DMS 273 treated with DMSO at 0.1 percent for 48 hours (cell line): ENCODE data around the gene SYNGR3.
"Not testable (repeated sequence)": the region's sequence is repeated elsewhere in the genome, so short reads cannot be mapped to it uniquely, and the experiment has no call there.

Experiments
- DNase-seq: peaks from one replicate; lab custom pipeline; 2025; lab: John Stamatoyannopoulos, UW

The SYNGR3 gene

DNA sequence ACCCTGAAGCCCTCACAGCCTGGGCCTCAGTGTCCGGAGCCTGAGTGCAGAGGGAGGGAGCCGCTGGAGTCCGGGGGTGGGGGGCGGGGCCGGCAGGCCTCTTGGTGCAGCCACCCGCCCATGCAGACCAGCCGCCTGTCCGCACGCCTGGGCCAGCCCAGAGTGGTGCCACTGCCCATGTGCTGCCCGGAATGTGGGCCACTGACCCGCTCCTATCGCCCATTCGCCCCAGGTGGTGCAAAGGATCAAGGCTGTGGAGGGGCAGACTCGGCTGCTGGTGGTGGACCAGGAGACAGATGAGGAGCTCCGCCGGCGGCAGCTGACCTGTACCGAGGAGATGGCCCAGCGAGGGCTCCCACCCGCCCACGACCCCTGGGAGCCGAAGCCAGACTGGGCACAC is 39.6 kb downstream of the SYNGR3 start:
- DNase-seq: no peak

GRCh38 chr16:2030036-2030435 is 40.3 kb downstream of the SYNGR3 start:
- no peak for DNase-seq

DNA sequence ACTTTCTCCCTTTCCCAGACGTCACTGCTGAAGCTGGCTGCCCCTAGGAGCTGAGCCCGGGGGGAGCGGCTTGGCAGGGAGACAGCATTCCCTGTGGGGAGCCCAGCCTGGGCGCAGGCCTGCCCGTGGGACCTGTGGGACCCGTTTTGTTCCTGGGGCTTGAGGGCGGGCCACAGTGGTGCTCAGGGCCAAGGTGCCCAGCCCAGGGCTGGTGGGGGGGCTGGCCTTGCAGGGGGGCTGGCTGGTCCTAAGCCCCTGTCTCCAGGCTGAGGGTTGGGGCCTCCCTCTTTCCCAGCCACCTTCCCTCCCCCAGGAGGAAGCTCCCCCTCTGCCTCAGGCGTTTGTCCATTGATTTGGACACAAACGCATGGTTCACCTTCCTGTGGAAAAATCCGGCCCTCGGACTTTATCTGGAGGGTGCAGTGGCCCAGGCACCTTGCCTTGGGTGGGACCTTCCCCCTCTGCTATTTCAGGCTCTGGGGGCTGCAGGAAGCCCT is 41.4 kb downstream of the SYNGR3 start:
- no peak for DNase-seq

DNA sequence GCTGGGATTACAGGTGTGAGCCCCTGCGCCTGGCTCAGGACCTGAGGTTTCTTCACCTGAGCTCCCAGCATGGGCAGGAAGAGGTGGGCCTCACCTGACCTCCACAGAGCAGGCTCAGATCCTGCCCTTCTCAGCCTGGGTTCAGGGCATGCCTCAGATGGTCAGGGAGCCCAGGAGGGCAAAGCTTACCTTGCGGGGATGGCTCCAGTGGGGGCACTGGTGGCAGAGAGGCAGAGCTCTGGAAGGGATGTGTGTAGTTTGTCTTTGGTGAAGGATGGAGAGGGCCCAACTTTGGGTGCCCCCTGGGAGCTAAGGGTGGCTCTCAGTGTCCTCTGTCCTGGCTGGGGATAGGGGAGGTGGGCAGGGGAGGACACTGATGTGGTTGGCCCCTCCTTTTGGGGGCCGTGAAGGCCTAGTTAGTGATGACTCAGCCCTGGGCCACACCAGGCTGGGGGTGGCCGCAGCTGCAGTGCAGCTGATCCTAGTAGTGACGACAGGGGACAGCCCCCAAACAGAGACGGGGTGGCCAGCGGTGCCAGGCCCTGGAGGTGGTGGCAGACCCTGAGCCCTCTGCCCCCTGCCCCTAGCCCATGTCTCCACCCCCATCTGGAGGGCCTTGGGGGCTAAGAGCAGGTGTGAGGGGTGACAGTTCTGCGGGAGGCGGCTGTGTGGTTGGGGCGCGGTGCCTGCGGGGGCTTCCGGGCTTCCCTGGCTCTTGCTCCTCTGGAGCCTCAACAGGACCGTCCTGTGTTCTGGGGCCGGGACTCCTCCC is 42.7 kb downstream of the SYNGR3 start:
- no peak for DNase-seq

- no peak for DNase-seq
Measured at GRCh38 chr16:2033057-2033908, 43.5 kb downstream of the SYNGR3 start.

DNA sequence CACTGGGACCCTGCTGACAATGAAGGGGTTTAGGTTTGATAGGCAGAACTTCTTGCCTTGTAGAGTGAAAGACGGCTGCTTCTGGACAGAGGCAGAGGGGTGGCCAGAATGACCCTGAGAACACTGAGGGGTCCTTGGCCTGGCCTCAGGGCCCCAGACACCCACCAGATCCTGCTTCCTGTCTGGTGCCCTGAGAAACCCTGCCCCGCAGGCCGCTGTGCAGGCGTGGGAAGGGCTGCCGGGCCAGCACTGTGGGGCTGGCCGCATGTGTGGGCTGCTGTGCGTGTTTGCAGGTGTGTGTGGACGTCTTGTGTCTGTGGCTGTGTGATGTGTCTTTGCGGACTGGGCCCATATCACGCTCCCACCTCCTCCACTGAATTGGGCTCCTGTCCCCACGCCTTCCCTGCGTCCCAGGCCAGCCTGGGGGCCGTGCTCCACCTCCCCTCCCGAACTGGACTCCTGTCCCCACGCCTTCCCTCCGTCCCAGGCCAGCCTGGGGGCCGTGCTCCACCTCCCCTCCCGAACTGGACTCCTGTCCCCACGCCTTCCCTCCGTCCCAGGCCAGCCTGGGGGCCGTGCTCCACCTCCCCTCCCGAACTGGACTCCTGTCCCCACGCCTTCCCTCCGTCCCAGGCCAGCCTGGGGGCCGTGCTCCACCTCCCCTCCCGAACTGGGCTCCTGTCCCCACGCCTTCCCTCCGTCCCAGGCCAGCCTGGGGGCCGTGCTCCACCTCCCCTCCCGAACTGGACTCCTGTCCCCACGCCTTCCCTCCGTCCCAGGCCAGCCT is 44.3 kb downstream of the SYNGR3 start:
- not testable (repeated sequence) for DNase-seq

- no peak for DNase-seq
Measured at GRCh38 chr16:2034696-2035430, 45.1 kb downstream of the SYNGR3 start.

GRCh38 chr16:2035431-2036199 is 45.8 kb downstream of the SYNGR3 start:
- no peak for DNase-seq

DNA sequence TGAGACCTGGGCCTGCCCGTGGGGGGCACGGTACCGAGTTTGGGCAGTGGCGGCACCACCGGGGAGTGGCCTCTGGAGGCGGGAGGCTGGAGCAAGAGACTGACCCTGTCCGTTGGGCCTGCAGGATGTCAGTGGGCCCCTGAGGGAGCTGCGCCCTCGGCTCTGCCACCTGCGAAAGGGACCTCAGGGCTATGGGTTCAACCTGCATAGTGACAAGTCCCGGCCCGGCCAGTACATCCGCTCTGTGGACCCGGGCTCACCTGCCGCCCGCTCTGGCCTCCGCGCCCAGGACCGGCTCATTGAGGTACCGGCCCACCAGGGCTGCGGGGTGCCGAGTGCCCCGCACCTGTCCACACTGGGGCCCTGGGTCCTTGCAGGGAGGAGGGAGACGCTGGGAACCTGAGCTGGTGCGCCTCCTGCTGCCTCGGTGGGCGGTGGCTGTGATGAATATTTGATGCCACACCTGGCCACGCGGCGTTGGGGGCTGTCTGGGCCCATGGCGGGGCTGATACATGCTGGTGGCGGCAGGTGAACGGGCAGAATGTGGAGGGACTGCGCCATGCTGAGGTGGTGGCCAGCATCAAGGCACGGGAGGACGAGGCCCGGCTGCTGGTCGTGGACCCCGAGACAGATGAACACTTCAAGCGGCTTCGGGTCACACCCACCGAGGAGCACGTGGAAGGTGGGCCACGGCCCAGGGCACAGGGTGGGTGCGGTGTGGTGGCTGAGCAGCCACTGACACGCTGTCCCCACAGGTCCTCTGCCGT is 46.6 kb downstream of the SYNGR3 start:
- DNase-seq: no peak

DNA sequence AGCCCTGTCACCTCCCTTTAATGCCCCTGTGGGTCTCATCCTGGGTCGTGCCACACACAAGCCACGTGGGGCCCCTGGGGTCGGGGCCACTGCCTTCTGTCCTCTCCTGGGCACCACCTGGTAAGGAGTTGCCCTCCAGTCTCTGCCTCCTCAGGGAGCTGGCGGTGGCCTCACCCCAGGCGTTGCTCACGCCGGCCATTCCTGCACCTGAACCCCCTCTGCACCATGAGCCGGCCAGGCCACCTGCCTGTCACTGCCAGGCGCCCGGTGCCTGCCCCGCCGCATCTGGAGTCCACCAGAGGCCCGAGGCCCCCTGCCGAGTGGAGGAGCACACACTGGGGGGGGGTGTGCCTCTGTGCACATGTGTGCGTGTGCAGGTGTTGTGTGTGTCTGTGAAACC is 47.3 kb downstream of the SYNGR3 start:
- no peak for DNase-seq

- DNase-seq: no peak
Measured at GRCh38 chr16:2037647-2038381, 48.0 kb downstream of the SYNGR3 start.

DNA sequence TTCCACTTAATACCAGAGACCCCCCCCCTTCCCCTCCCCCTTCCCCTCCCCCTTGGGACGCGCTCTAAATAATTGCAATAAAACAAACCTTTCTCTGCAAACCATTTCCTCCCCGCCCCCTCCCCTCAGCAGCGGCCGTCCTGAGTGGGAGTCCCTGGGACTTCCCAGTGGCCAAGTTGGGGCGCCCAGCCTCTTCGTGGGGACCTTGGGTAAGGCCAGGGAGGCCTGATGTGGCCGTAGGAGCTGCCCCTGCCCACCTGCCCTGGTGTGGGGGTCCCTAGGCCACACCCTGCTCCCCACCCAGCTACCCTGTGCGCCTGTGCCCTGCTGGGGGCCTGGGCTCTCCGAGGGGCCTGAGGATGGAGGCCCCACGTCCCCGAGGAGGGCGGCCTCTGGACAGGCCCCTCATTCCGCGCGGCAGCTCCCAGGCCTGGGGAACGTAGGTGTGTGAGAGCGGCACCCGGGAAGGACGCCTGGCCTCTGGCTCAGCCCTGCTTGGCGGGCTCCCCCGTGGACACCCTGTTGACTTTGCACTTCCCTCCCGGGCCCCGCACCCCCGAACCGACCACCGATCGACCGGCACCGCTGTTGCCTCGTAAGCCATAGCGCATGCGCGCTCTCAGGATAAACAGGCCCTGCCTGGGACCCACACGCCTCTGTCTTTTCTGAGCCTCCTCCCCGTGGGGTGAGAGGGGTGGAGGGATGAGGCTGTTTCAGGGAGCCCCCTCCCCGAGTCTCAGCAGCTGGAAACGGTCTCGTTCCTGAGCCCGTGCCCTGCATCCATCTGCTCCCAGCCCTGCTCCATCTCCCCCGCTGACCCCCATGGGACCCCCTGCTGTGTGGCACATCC is 48.8 kb downstream of the SYNGR3 start:
- no peak for DNase-seq

- no peak for DNase-seq
Measured at GRCh38 chr16:2039274-2040031, 49.7 kb downstream of the SYNGR3 start.

GRCh38 chr16:2040041-2040786 is 50.4 kb downstream of the SYNGR3 start:
- DNase-seq: no peak

DNA sequence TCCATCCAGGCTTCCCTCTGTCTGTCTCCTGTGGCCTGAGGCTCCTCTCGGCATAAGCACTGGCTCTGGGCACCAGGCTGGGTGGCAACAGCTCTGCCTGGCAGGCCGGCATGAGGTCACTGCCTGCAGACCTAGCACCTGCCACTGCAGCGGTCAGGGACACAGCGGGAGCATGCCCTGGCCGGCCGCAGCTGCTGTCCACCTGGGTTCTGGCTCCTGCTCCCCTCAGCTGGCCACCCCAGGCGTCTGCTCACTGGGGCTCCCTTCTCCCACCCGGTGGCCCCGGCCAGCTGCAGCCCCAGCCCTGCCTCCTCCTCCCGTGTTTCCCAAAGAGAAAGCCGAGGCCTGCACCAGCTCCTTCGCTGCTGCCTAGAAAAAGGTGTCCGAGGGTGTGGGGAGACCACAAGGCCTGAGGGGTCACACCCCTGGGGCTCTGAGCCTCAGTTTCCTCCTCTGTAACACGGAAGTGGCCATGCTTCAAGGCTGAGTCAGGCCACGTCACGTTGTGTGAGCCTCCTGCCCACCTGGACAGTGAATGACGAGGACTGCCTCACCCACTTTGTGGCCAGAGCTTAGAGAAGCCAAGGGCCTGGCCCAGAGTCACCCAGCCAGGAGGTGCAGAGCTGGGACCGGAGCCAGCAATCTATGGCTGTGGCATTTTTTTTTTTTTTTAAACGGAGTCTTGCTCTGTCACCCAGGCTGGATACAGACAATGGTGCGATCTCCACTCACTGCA is 51.2 kb downstream of the SYNGR3 start:
- DNase-seq: no peak
